ENCODE measurements around the gene GTF2A1. TPM values are rescaled to one million over a fixed set of nuclear protein-coding genes. Genes with fewer than 3 reads are reported as not detected.
"Not testable (repeated sequence)": the region's sequence is repeated elsewhere in the genome, so short reads cannot be mapped to it uniquely, and the experiment has no call there.

GTF2A1 gene
- total and polyA plus RNA-seq, 2 experiments from 2014 or later = 3.8 to 25.1 TPM

GRCh38 chr14:81245771-81246170 lies 25.0 kb upstream of the GTF2A1 start:
- Histone ChIP-seq H4K20me1 (ENCODE audit: insufficient read depth, poor library complexity, severe bottlenecking) (no peaks in the 10 kb centered on the region), H3K79me2 (no peaks in the 10 kb centered on the region), H2AFZ (no peak overlapping the region), H3K9me3 (ENCODE audit: low read depth) (no peaks in the 10 kb centered on the region), H3K4me3 (no peak overlapping the region), H3K27me3 (no peaks in the 10 kb centered on the region), H3K4me1 (ENCODE audit: insufficient read depth) (no peaks in the 10 kb centered on the region), H3K27ac (no peak overlapping the region), H3K36me3 (replicated peaks; ENCODE audit: insufficient read depth, low read depth) (no peaks in the 10 kb centered on the region), H3K4me2 (no peak overlapping the region), H3K9me2 (replicated peaks; ENCODE audit: insufficient read depth) (no peaks in the 10 kb centered on the region)
- TF ChIP-seq EZH2 (IDR thresholded peaks at IDR 0.05; ENCODE audit: borderline replicate concordance) = no peak
- TF ChIP-seq CTCF (IDR thresholded peaks at IDR 0.05; ENCODE audit: poor library complexity) = no peak
- no peak for TF ChIP-seq EZH2phosphoT487 (IDR thresholded peaks at IDR 0.05; ENCODE audit: low read depth, severe bottlenecking, unreplicated experiment)
- no peak for DNase-seq (ENCODE audit: low spot score)
- 56% methylated on average over 1 of the region's 1 CpG for WGBS (ENCODE audit: low lambda C conversion rate, missing lambda C conversion rate)

GRCh38 chr14:81244431-81244830 lies 23.7 kb upstream of the GTF2A1 start:
- H3K4me1 ChIP-seq (ENCODE audit: insufficient read depth); H2AFZ ChIP-seq; H3K36me3 ChIP-seq (replicated peaks; ENCODE audit: insufficient read depth, low read depth); H3K4me3 ChIP-seq; H3K79me2 ChIP-seq; H3K4me2 ChIP-seq; DNase-seq (ENCODE audit: low spot score); H3K27me3 ChIP-seq; H3K9me2 ChIP-seq (replicated peaks; ENCODE audit: insufficient read depth); H3K9me3 ChIP-seq (ENCODE audit: low read depth); H4K20me1 ChIP-seq (ENCODE audit: insufficient read depth, poor library complexity, severe bottlenecking); H3K27ac ChIP-seq: not testable (repeated sequence)
- WGBS (ENCODE audit: low lambda C conversion rate, missing lambda C conversion rate) = 100% methylated on average over 3 of the region's 28 CpGs

GRCh38 chr14:81243499-81243898 lies 22.7 kb upstream of the GTF2A1 start:
- TF ChIP-seq EZH2 (IDR thresholded peaks at IDR 0.05; ENCODE audit: borderline replicate concordance) (no peak), EZH2phosphoT487 (IDR thresholded peaks at IDR 0.05; ENCODE audit: low read depth, severe bottlenecking, unreplicated experiment) (no peak), CTCF (IDR thresholded peaks at IDR 0.05; ENCODE audit: poor library complexity) (no peak)
- H3K27me3 ChIP-seq = no peaks in the 10 kb centered on the region
- H3K27ac ChIP-seq = no peak overlapping the region
- H3K4me1 ChIP-seq (ENCODE audit: insufficient read depth) = no peaks in the 10 kb centered on the region
- H3K4me2 ChIP-seq = no peak overlapping the region
- no peaks in the 10 kb centered on the region for H4K20me1 ChIP-seq (ENCODE audit: insufficient read depth, poor library complexity, severe bottlenecking)
- no peaks in the 10 kb centered on the region for H3K36me3 ChIP-seq (replicated peaks; ENCODE audit: insufficient read depth, low read depth)
- no peaks in the 10 kb centered on the region for H3K9me2 ChIP-seq (replicated peaks; ENCODE audit: insufficient read depth)
- no peak overlapping the region for H2AFZ ChIP-seq
- DNase-seq (ENCODE audit: low spot score) = no peak
- 94% methylated on average over 2 of the region's 2 CpGs for WGBS (ENCODE audit: low lambda C conversion rate, missing lambda C conversion rate)
- H3K9me3 ChIP-seq (ENCODE audit: low read depth) = no peaks in the 10 kb centered on the region
- H3K4me3 ChIP-seq = no peak overlapping the region
- no peaks in the 10 kb centered on the region for H3K79me2 ChIP-seq

GRCh38 chr14:81236849-81237248 lies 16.1 kb upstream of the GTF2A1 start:
- not testable (repeated sequence) for H3K27me3 ChIP-seq; H3K9me3 ChIP-seq (ENCODE audit: low read depth); H2AFZ ChIP-seq; H3K79me2 ChIP-seq; H3K36me3 ChIP-seq (replicated peaks; ENCODE audit: insufficient read depth, low read depth); H3K4me2 ChIP-seq; H3K4me1 ChIP-seq (ENCODE audit: insufficient read depth); H4K20me1 ChIP-seq (ENCODE audit: insufficient read depth, poor library complexity, severe bottlenecking); H3K4me3 ChIP-seq; DNase-seq (ENCODE audit: low spot score); H3K9me2 ChIP-seq (replicated peaks; ENCODE audit: insufficient read depth); H3K27ac ChIP-seq
- WGBS (ENCODE audit: low lambda C conversion rate, missing lambda C conversion rate) = 92% methylated on average over 2 of the region's 2 CpGs

- H3K4me2 ChIP-seq = no peak overlapping the region
- no peak overlapping the region for H2AFZ ChIP-seq
- no peak for DNase-seq (ENCODE audit: low spot score)
- no peaks in the 10 kb centered on the region for H3K79me2 ChIP-seq
- H3K27ac ChIP-seq = no peak overlapping the region
- 98% methylated on average over 7 of the region's 20 CpGs for WGBS (ENCODE audit: low lambda C conversion rate, missing lambda C conversion rate)
- TF ChIP-seq EZH2phosphoT487 (IDR thresholded peaks at IDR 0.05; ENCODE audit: low read depth, severe bottlenecking, unreplicated experiment) = no peak
- no peak for TF ChIP-seq EZH2 (IDR thresholded peaks at IDR 0.05; ENCODE audit: borderline replicate concordance)
- TF ChIP-seq CTCF (IDR thresholded peaks at IDR 0.05; ENCODE audit: poor library complexity) = no peak
- no peaks in the 10 kb centered on the region for H3K9me3 ChIP-seq (ENCODE audit: low read depth)
- no peaks in the 10 kb centered on the region for H3K9me2 ChIP-seq (replicated peaks; ENCODE audit: insufficient read depth)
- peaks cover 6% of the 10 kb centered on the region for H3K4me1 ChIP-seq (ENCODE audit: insufficient read depth)
- H4K20me1 ChIP-seq (ENCODE audit: insufficient read depth, poor library complexity, severe bottlenecking) = no peaks in the 10 kb centered on the region
- no peak overlapping the region for H3K4me3 ChIP-seq
- H3K27me3 ChIP-seq = no peaks in the 10 kb centered on the region
- no peaks in the 10 kb centered on the region for H3K36me3 ChIP-seq (replicated peaks; ENCODE audit: insufficient read depth, low read depth)
Observed at GRCh38 chr14:81236138-81236537, 15.4 kb upstream of the GTF2A1 start.
